ENCODE results near the gene PPA2. TPM values are rescaled to one million over a fixed set of nuclear protein-coding genes. Genes with fewer than 3 reads are reported as not detected.

Gene PPA2
- total RNA-seq, 1 experiment from 2014 or later, result 108 TPM

GRCh38 chr4:105440890-105441289 lies 33.0 kb downstream of the PPA2 start:
- H3K4me1 ChIP-seq (ENCODE audit: insufficient read depth, low read length), result no peaks in the 10 kb centered on the region
- ATAC-seq, result no peak
- H2AFZ ChIP-seq (ENCODE audit: low read length), result no peak overlapping the region
- H4K20me1 ChIP-seq (ENCODE audit: low read length), result no peaks in the 10 kb centered on the region
- CTCF ChIA-PET, result no interaction called here
- no TSS peak for BruUV-seq (replicated peaks)
- H3K79me2 ChIP-seq (ENCODE audit: low read length), result no peaks in the 10 kb centered on the region
- H3K9me2 ChIP-seq (replicated peaks; ENCODE audit: low read length), result no peaks in the 10 kb centered on the region
- no peaks in the 10 kb centered on the region for H3K9me3 ChIP-seq (ENCODE audit: low read length)
- H3K9ac ChIP-seq (ENCODE audit: low read length), result no peak overlapping the region
- no peak for DNase-seq
- peaks cover 22% of the 10 kb centered on the region for H3K36me3 ChIP-seq (ENCODE audit: low read depth, low read length)
- no peak overlapping the region for H3K4me3 ChIP-seq (ENCODE audit: low read length)
- H3F3A ChIP-seq (ENCODE audit: low read length, unreplicated experiment), result no peaks in the 10 kb centered on the region
- POLR2A ChIA-PET (ENCODE audit: unreplicated experiment), result no interaction called here
- intact Hi-C loops (cut with micrococcal nuclease), result no loop called here
- H3K4me2 ChIP-seq (ENCODE audit: low read length), result no peak overlapping the region
- H3K27ac ChIP-seq (ENCODE audit: low read length), result no peak overlapping the region
- H3K27me3 ChIP-seq (ENCODE audit: low read length), result no peaks in the 10 kb centered on the region
- peak; percentile 32; the same call in 1 of the 2 replicates for TF ChIP-seq CTCF (conservative IDR thresholded peaks at IDR 0.05; ENCODE audit: low read depth, low read length)
- no peak for TF ChIP-seq EZH2phosphoT487 (IDR thresholded peaks at IDR 0.05; ENCODE audit: borderline replicate concordance, low read length)

DNA sequence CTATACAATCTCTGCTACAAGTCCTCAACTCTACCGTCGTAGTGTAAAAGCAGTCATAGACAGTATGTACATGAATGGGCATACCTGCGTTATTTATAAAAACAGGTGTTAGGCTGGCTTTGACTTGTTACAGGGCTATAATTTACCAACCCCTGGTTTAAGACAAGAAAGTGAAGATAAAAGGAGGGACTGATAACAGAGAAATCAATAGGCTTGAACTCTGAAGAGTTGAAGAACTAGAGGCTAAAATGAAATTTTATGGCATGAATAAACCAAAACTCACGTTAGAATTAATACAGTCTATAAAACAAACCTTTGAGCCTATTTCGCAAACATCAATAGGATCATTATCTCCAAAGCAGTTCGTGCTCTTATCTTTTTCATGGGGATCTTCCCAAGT lies 36.2 kb downstream of the PPA2 start:
- DNase-seq (no peak), ATAC-seq (no peak)
- ChIA-PET POLR2A (ENCODE audit: unreplicated experiment) (no interaction called here), CTCF (no interaction called here)
- Histone ChIP-seq H2AFZ (ENCODE audit: low read length) (no peak overlapping the region), H3K36me3 (ENCODE audit: low read depth, low read length) (peaks cover 24% of the 10 kb centered on the region), H3K9ac (ENCODE audit: low read length) (no peak overlapping the region), H3K4me2 (ENCODE audit: low read length) (no peak overlapping the region), H3K27ac (ENCODE audit: low read length) (no peak overlapping the region), H3K4me1 (ENCODE audit: insufficient read depth, low read length) (no peaks in the 10 kb centered on the region), H3F3A (ENCODE audit: low read length, unreplicated experiment) (no peaks in the 10 kb centered on the region), H4K20me1 (ENCODE audit: low read length) (no peaks in the 10 kb centered on the region), H3K9me3 (ENCODE audit: low read length) (no peaks in the 10 kb centered on the region), H3K79me2 (ENCODE audit: low read length) (no peaks in the 10 kb centered on the region), H3K27me3 (ENCODE audit: low read length) (no peaks in the 10 kb centered on the region), H3K4me3 (ENCODE audit: low read length) (no peak overlapping the region), H3K9me2 (replicated peaks; ENCODE audit: low read length) (no peaks in the 10 kb centered on the region)
- TF ChIP-seq EZH2phosphoT487 (IDR thresholded peaks at IDR 0.05; ENCODE audit: borderline replicate concordance, low read length) (no peak), EZH2 (IDR thresholded peaks at IDR 0.05; ENCODE audit: low read length, unreplicated experiment) (no peak), CTCF (conservative IDR thresholded peaks at IDR 0.05; ENCODE audit: low read depth, low read length) (no peak)
- intact Hi-C loops (cut with micrococcal nuclease), result no loop called here
- no TSS peak for BruUV-seq (replicated peaks)

DNA sequence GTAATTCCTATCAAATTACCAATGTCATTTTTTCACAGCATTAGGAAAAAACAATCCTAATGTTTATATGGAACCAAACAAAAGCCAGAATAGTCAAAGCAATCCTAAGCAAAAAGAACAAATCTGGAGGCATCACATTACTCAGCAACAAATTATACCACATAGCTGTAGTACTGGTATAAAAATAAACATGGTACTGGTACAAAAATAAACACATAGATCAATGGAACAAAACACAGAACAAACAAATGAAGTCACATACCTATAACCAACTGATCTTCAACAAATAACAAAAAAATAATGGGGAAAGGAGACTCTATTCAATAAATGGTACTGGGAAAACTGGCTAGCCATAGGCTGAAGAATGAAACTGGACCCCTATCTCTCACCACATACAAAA lies 37.4 kb downstream of the PPA2 start:
- DNase-seq (no peak), ATAC-seq (no peak)
- no peak overlapping the region for H3K4me2 ChIP-seq (ENCODE audit: low read length)
- intact Hi-C loops (cut with micrococcal nuclease), result no loop called here
- no peaks in the 10 kb centered on the region for H3K9me2 ChIP-seq (replicated peaks; ENCODE audit: low read length)
- CTCF ChIA-PET, result no interaction called here
- H3F3A ChIP-seq (ENCODE audit: low read length, unreplicated experiment), result no peaks in the 10 kb centered on the region
- H3K79me2 ChIP-seq (ENCODE audit: low read length), result no peaks in the 10 kb centered on the region
- no peaks in the 10 kb centered on the region for H3K9me3 ChIP-seq (ENCODE audit: low read length)
- no peak overlapping the region for H3K27ac ChIP-seq (ENCODE audit: low read length)
- BruUV-seq (replicated peaks), result no TSS peak
- H3K4me1 ChIP-seq (ENCODE audit: insufficient read depth, low read length), result no peaks in the 10 kb centered on the region
- H3K4me3 ChIP-seq (ENCODE audit: low read length), result no peak overlapping the region
- no peaks in the 10 kb centered on the region for H4K20me1 ChIP-seq (ENCODE audit: low read length)
- POLR2A ChIA-PET (ENCODE audit: unreplicated experiment), result no interaction called here
- TF ChIP-seq EZH2 (IDR thresholded peaks at IDR 0.05; ENCODE audit: low read length, unreplicated experiment) (no peak), CTCF (conservative IDR thresholded peaks at IDR 0.05; ENCODE audit: low read depth, low read length) (no peak), EZH2phosphoT487 (IDR thresholded peaks at IDR 0.05; ENCODE audit: borderline replicate concordance, low read length) (no peak)
- no peak overlapping the region for H3K9ac ChIP-seq (ENCODE audit: low read length)
- H2AFZ ChIP-seq (ENCODE audit: low read length), result no peak overlapping the region
- peaks cover 27% of the 10 kb centered on the region for H3K36me3 ChIP-seq (ENCODE audit: low read depth, low read length)
- no peaks in the 10 kb centered on the region for H3K27me3 ChIP-seq (ENCODE audit: low read length)
